ENCODE results near the gene TXNDC11.

- TF ChIP-seq CTCF (IDR thresholded peaks at IDR 0.05; ENCODE audit: insufficient read depth, low read length) = no peak
- no peak for TF ChIP-seq POLR2AphosphoS5 (IDR thresholded peaks at IDR 0.05; ENCODE audit: low read depth)
- no peak for TF ChIP-seq GABPA (IDR thresholded peaks at IDR 0.05; ENCODE audit: low read depth)
These were observed 112.5 kb downstream of the TXNDC11 start for GRCh38 chr16:11630046-11630767.

Data from HL-60 (cell line).